Measurements from ENCODE around the gene CCNL1.
A peak's percentile ranks its signal among the peaks of the same experiment; 100 is the strongest.

Gene CCNL1

DNA sequence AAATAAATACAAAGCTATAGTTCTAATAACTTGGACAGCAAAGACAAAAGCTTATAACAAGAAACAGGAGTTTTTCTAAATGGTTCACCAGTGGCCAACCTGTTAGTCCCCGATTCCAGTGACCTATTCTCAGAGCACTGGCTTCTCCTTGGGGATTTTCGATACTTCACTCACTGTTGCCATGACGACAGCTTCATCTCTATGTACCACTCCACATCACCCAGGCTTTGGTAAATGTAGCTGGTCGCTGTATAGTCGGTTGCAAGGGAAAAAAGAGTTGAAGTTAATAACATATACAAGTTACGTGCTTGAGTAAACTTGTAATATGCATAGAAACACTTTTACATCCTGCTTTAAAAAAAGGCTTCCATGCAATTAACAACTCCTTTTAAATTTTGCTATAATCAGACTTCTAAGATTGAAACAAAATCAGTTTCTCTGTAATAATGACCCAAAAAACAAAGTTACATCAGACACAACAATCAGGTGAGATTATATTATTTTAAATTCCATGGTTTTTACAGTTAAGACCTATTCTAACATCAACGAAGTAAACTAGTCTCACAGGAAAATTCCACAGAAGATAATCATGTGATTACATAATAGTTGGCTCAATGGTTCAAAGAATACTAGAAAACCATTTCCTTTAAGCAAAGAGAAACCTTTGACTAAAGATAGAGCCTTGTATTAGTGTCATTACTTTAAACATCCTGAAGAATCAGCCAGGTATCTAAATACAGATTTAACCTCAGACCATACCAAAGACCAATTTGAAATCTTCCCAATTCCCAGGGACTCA lies 2.9 kb downstream of the CCNL1 start:
- H3K4me1 ChIP-seq (ENCODE audit: insufficient read depth, poor library complexity, severe bottlenecking): peaks cover 48% of the 10 kb centered on the region
- TF ChIP-seq, protein P1, sequence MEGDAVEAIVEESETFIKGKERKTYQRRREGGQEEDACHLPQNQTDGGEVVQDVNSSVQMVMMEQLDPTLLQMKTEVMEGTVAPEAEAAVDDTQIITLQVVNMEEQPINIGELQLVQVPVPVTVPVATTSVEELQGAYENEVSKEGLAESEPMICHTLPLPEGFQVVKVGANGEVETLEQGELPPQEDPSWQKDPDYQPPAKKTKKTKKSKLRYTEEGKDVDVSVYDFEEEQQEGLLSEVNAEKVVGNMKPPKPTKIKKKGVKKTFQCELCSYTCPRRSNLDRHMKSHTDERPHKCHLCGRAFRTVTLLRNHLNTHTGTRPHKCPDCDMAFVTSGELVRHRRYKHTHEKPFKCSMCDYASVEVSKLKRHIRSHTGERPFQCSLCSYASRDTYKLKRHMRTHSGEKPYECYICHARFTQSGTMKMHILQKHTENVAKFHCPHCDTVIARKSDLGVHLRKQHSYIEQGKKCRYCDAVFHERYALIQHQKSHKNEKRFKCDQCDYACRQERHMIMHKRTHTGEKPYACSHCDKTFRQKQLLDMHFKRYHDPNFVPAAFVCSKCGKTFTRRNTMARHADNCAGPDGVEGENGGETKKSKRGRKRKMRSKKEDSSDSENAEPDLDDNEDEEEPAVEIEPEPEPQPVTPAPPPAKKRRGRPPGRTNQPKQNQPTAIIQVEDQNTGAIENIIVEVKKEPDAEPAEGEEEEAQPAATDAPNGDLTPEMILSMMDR (IDR thresholded peaks at IDR 0.05; ENCODE audit: poor library complexity, severe bottlenecking): no peak
- H3K36me3 ChIP-seq (ENCODE audit: low read depth): peaks cover 72% of the 10 kb centered on the region
- H3K27me3 ChIP-seq (ENCODE audit: insufficient read depth, poor library complexity, severe bottlenecking): no peaks in the 10 kb centered on the region
- no peaks in the 10 kb centered on the region for H3K9me3 ChIP-seq (ENCODE audit: severe bottlenecking)
- H3K27ac ChIP-seq (ENCODE audit: poor library complexity, severe bottlenecking): no peak overlapping the region
- H3K4me3 ChIP-seq (ENCODE audit: severe bottlenecking): peak overlapping the region; percentile 68
- no peak for ATAC-seq (ENCODE audit: low read depth)
- no peak for DNase-seq (ENCODE audit: low spot score)

DNA sequence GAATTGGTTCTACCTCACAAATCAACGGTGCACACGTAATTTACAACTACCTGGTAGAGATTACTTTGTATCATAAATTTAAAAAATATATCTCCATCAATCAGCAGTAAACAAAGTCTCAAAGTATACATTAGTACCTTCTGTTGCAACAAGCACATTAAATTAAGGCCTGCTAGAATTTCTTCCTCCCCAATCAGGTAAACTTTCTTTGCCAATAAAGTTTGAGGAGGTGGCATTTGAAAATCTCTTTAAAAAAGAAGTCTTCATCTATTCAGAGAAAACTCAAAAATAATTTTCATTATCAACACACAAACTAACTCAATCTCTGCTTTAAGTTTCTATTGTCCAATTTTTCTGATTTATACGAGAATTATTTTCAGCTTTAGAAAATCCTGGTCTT lies 4.4 kb downstream of the CCNL1 start:
- Histone ChIP-seq H3K9me3 (ENCODE audit: severe bottlenecking) (no peaks in the 10 kb centered on the region), H3K27me3 (ENCODE audit: insufficient read depth, poor library complexity, severe bottlenecking) (no peaks in the 10 kb centered on the region), H3K4me3 (ENCODE audit: severe bottlenecking) (no peak overlapping the region), H3K36me3 (ENCODE audit: low read depth) (peaks cover 86% of the 10 kb centered on the region), H3K4me1 (ENCODE audit: insufficient read depth, poor library complexity, severe bottlenecking) (peaks cover 42% of the 10 kb centered on the region), H3K27ac (ENCODE audit: poor library complexity, severe bottlenecking) (no peak overlapping the region)
- no peak for ATAC-seq (ENCODE audit: low read depth)
- TF ChIP-seq, protein P1 (IDR thresholded peaks at IDR 0.05; ENCODE audit: poor library complexity, severe bottlenecking): no peak
- no peak for DNase-seq (ENCODE audit: low spot score)

DNA sequence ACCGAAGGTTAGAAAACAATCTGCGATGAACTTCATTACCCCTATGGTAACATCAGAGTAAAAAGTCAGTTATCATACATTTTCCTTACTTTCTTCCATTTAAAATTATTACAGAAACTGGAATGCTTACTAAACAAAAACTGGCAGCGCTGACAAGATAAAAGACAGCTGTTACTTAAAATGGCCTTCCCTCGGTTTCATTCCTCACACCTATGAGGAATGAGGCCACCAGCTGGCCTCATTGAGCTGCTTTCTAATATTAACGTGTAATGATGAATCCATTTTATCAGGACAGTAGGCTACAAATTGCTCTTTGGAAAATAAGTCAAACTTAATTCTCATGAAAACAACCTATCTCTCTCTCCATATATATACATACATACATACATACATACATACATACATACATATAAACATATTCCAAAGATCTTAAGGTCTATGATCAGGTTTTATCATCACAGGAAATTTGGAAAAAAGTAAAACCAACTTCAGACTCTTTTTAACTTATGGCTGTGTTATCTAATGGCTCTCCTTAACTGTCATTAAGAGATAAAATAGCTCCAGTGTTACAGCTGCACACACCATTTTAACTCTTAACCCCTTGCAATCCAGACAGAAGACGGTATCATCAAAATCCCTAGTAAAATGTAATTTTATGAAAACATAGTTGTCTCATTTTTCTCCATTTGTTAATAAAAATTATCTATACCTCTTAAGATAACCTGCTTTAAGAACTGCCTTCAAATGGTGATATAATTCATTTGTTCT lies 5.2 kb downstream of the CCNL1 start:
- no peak overlapping the region for H3K4me3 ChIP-seq (ENCODE audit: severe bottlenecking)
- ATAC-seq (ENCODE audit: low read depth) (no peak), DNase-seq (ENCODE audit: low spot score) (no peak)
- peaks cover 42% of the 10 kb centered on the region for H3K4me1 ChIP-seq (ENCODE audit: insufficient read depth, poor library complexity, severe bottlenecking)
- H3K9me3 ChIP-seq (ENCODE audit: severe bottlenecking): no peaks in the 10 kb centered on the region
- H3K27me3 ChIP-seq (ENCODE audit: insufficient read depth, poor library complexity, severe bottlenecking): no peaks in the 10 kb centered on the region
- peaks cover 95% of the 10 kb centered on the region for H3K36me3 ChIP-seq (ENCODE audit: low read depth)
- no peak overlapping the region for H3K27ac ChIP-seq (ENCODE audit: poor library complexity, severe bottlenecking)
- TF ChIP-seq, protein P1 (IDR thresholded peaks at IDR 0.05; ENCODE audit: poor library complexity, severe bottlenecking): no peak

DNA sequence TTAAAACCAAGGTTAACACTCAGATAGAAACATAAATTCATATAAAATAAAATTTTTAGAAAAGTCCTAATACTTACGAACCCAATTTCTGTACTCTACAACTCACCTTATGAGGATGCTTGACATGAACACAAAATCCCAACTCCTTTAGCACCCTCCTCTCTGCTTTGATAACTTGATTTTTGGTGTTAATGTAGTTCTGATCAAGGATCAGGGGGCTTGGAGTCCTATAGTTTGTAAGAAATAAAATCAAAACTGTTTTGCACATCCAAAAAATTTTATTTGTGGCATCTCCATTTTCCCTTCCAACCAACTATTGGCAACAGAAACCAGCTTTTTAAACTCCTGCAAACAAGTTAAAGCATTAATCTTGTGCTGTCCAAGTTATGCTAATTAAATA lies 7.0 kb downstream of the CCNL1 start:
- no peaks in the 10 kb centered on the region for H3K27me3 ChIP-seq (ENCODE audit: insufficient read depth, poor library complexity, severe bottlenecking)
- TF ChIP-seq, protein P1 (IDR thresholded peaks at IDR 0.05; ENCODE audit: poor library complexity, severe bottlenecking): no peak
- ATAC-seq (ENCODE audit: low read depth): no peak

More for the DNA sequence above, 7.0 kb downstream of the CCNL1 start:
- Histone ChIP-seq H3K9me3 (ENCODE audit: severe bottlenecking) (no peaks in the 10 kb centered on the region), H3K36me3 (ENCODE audit: low read depth) (peaks cover 100% of the 10 kb centered on the region), H3K27ac (ENCODE audit: poor library complexity, severe bottlenecking) (no peak overlapping the region), H3K4me3 (ENCODE audit: severe bottlenecking) (no peak overlapping the region), H3K4me1 (ENCODE audit: insufficient read depth, poor library complexity, severe bottlenecking) (peaks cover 32% of the 10 kb centered on the region)
- no peak for DNase-seq (ENCODE audit: low spot score)
